HepG2 (cell line): ENCODE measurements around the gene ASH1L. TPM values are rescaled to one million over a fixed set of nuclear protein-coding genes. Genes with fewer than 3 reads are reported as not detected.
A peak's percentile ranks its signal among the peaks of the same experiment; 100 is the strongest.

Experiments
- DR1 ChIP-seq: sonication (generic); formaldehyde crosslinking; IDR thresholded peaks from 2 replicates; pipeline ENCODE4 v1.8.0; 2021; ENCODE audit warnings: mild to moderate bottlenecking, missing genetic modification reagents, inconsistent platforms
- PITX1 ChIP-seq: sonication (generic); formaldehyde crosslinking; IDR thresholded peaks from 2 replicates; pipeline ENCODE4 v1.5.1; 2020; ENCODE audit warnings: mild to moderate bottlenecking, missing genetic modification reagents
- POGZ ChIP-seq: sonication (generic); formaldehyde crosslinking; IDR thresholded peaks from 2 replicates; pipeline ENCODE4 v1.4.0; 2020; ENCODE audit warnings: mild to moderate bottlenecking, missing genetic modification reagents
- POLR2A ChIP-seq, 2 experiments: IDR thresholded peaks; 2 replicates each; pipeline ENCODE4 v1.6.1; 2011; ENCODE audit warnings: low read depth in 2 of 2, low read length in 2 of 2, mild to moderate bottlenecking in 1 of 2, moderate library complexity in 1 of 2; ENCODE audit not compliant: insufficient read depth in 1 of 2
- ZC3H13 ChIP-seq: sonication (generic); formaldehyde crosslinking; IDR thresholded peaks from 2 replicates; pipeline ENCODE4 v1.8.1; 2023; ENCODE audit warnings: mild to moderate bottlenecking, missing genetic modification reagents, moderate library complexity
- ZNF160 ChIP-seq: sonication (generic); formaldehyde crosslinking; IDR thresholded peaks from 2 replicates; pipeline ENCODE4 v1.8.0; 2022; ENCODE audit warnings: mild to moderate bottlenecking, inconsistent platforms, missing genetic modification reagents
- ZNF263 ChIP-seq: sonication (generic); formaldehyde crosslinking; IDR thresholded peaks from 2 replicates; pipeline ENCODE4 v1.4.0; 2020; ENCODE audit warnings: missing genetic modification reagents
- ZNF607 ChIP-seq: sonication (generic); formaldehyde crosslinking; IDR thresholded peaks from 2 replicates; pipeline ENCODE4 v1.5.1; 2020; ENCODE audit warnings: missing genetic modification reagents, mild to moderate bottlenecking, borderline replicate concordance
- polyA plus RNA-seq, 8 experiments: library from polyadenylated mRNA; depleted of rRNA in 3 of 8; stranded (reverse) in 7 of 8; unstranded in 1 of 8; fragments of >200 nt; fragmentation: Illumina TruSeq in 4 of 8; extraction: Trizol in 4 of 8; gene quantifications; 2 replicates each; pipeline versions ENCODE4 v1.2.1 to v1.2.3, GENCODE V29; 2011 to 2016; ENCODE audit warnings: low read depth in 4 of 8, missing spikeins in 1 of 8, mixed read lengths in 1 of 8; ENCODE audit not compliant: insufficient read depth in 1 of 8
- total RNA-seq, 5 experiments: library from RNA; depleted of rRNA; stranded (reverse); fragments of >200 nt; fragmentation: Illumina TruSeq; extraction: Trizol; gene quantifications; 2 replicates each; pipeline ENCODE4 v1.2.3, GENCODE V29; 2016; ENCODE audit warnings: low read depth in 1 of 5
- TF ChIP-seq, protein P1 (sequence below): sonication (generic); formaldehyde crosslinking; IDR thresholded peaks from 2 replicates; pipeline ENCODE4 v1.5.1; 2020; ENCODE audit warnings: mild to moderate bottlenecking, missing genetic modification reagents, moderate library complexity
- TF ChIP-seq, protein P2 (sequence below): sonication (generic); formaldehyde crosslinking; IDR thresholded peaks from 2 replicates; pipeline ENCODE4 v1.4.0; 2020; ENCODE audit warnings: low read depth, mild to moderate bottlenecking, missing genetic modification reagents
- TF ChIP-seq, protein P3 (sequence below): sonication (generic); formaldehyde crosslinking; IDR thresholded peaks from 2 replicates; pipeline ENCODE4 v1.4.0; 2020; ENCODE audit warnings: missing genetic modification reagents
- TF ChIP-seq, protein P4 (sequence below): sonication (generic); formaldehyde crosslinking; IDR thresholded peaks from 2 replicates; pipeline ENCODE4 v1.5.1; 2020; ENCODE audit warnings: mild to moderate bottlenecking, moderate library complexity, missing genetic modification reagents

Gene ASH1L
- total and polyA plus RNA-seq, 2 of the 13 experiments (the other 11 are each of a cell fraction or from before 2014, with no cell fraction given), result 10.2 to 15.3 TPM

DNA sequence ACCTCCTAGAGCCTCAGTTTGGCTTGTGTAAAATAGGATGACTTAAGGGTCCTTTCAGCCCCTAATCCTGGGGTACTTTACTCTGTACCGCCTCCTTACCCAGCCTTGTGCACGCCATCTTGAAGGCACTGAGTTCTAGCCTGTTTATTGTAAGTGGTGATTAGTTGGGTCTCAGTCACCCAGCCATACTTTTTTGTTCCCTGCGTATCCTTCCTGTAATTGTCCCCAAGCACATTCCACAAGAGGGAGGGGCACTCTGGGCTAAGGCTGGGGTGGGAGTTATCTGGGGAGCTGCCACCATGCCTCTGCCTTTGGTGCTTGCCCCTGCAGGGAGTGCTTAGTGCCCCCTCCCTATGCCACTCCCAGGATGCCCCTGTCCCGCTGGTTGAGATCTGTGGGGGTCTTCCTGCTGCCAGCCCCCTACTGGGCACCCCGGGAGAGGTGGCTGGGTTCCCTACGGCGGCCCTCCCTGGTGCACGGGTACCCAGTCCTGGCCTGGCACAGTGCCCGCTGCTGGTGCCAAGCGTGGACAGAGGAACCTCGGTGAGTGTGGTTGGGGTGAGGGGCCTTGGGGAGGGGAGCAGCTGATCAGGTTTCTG, 253.1 kb downstream of the ASH1L start (continued):
- TF ChIP-seq, protein P1, sequence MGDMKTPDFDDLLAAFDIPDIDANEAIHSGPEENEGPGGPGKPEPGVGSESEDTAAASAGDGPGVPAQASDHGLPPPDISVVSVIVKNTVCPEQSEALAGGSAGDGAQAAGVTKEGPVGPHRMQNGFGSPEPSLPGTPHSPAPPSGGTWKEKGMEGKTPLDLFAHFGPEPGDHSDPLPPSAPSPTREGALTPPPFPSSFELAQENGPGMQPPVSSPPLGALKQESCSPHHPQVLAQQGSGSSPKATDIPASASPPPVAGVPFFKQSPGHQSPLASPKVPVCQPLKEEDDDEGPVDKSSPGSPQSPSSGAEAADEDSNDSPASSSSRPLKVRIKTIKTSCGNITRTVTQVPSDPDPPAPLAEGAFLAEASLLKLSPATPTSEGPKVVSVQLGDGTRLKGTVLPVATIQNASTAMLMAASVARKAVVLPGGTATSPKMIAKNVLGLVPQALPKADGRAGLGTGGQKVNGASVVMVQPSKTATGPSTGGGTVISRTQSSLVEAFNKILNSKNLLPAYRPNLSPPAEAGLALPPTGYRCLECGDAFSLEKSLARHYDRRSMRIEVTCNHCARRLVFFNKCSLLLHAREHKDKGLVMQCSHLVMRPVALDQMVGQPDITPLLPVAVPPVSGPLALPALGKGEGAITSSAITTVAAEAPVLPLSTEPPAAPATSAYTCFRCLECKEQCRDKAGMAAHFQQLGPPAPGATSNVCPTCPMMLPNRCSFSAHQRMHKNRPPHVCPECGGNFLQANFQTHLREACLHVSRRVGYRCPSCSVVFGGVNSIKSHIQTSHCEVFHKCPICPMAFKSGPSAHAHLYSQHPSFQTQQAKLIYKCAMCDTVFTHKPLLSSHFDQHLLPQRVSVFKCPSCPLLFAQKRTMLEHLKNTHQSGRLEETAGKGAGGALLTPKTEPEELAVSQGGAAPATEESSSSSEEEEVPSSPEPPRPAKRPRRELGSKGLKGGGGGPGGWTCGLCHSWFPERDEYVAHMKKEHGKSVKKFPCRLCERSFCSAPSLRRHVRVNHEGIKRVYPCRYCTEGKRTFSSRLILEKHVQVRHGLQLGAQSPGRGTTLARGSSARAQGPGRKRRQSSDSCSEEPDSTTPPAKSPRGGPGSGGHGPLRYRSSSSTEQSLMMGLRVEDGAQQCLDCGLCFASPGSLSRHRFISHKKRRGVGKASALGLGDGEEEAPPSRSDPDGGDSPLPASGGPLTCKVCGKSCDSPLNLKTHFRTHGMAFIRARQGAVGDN, result peak; percentile 35
- 0 out of 2 replicates have a peak, but pooled peaks have one; percentile 12 for TF ChIP-seq ZNF263 (CRISPR knock-in tag)
- TF ChIP-seq, protein P2, sequence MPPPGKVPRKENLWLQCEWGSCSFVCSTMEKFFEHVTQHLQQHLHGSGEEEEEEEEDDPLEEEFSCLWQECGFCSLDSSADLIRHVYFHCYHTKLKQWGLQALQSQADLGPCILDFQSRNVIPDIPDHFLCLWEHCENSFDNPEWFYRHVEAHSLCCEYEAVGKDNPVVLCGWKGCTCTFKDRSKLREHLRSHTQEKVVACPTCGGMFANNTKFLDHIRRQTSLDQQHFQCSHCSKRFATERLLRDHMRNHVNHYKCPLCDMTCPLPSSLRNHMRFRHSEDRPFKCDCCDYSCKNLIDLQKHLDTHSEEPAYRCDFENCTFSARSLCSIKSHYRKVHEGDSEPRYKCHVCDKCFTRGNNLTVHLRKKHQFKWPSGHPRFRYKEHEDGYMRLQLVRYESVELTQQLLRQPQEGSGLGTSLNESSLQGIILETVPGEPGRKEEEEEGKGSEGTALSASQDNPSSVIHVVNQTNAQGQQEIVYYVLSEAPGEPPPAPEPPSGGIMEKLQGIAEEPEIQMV (CRISPR knock-in tag), result no peak
- no peak for TF ChIP-seq PITX1
- TF ChIP-seq POGZ (CRISPR knock-in tag), result no peak
- TF ChIP-seq, protein P3, sequence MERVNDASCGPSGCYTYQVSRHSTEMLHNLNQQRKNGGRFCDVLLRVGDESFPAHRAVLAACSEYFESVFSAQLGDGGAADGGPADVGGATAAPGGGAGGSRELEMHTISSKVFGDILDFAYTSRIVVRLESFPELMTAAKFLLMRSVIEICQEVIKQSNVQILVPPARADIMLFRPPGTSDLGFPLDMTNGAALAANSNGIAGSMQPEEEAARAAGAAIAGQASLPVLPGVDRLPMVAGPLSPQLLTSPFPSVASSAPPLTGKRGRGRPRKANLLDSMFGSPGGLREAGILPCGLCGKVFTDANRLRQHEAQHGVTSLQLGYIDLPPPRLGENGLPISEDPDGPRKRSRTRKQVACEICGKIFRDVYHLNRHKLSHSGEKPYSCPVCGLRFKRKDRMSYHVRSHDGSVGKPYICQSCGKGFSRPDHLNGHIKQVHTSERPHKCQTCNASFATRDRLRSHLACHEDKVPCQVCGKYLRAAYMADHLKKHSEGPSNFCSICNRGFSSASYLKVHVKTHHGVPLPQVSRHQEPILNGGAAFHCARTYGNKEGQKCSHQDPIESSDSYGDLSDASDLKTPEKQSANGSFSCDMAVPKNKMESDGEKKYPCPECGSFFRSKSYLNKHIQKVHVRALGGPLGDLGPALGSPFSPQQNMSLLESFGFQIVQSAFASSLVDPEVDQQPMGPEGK (CRISPR knock-in tag), result 0 out of 2 replicates have a peak, but pooled peaks have one; percentile 30
- TF ChIP-seq, protein P4, sequence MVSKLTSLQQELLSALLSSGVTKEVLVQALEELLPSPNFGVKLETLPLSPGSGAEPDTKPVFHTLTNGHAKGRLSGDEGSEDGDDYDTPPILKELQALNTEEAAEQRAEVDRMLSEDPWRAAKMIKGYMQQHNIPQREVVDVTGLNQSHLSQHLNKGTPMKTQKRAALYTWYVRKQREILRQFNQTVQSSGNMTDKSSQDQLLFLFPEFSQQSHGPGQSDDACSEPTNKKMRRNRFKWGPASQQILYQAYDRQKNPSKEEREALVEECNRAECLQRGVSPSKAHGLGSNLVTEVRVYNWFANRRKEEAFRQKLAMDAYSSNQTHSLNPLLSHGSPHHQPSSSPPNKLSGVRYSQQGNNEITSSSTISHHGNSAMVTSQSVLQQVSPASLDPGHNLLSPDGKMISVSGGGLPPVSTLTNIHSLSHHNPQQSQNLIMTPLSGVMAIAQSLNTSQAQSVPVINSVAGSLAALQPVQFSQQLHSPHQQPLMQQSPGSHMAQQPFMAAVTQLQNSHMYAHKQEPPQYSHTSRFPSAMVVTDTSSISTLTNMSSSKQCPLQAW (CRISPR knock-in tag), result peak; percentile 71
- no peak for TF ChIP-seq DR1 (CRISPR knock-in tag)
- 0 out of 2 replicates have a peak, but pooled peaks have one; percentile 67 for TF ChIP-seq ZNF607
- TF ChIP-seq POLR2A (IDR thresholded peaks at IDR 0.05; ENCODE audit: insufficient read depth in 1 of 2, low read depth in 2 of 2, low read length in 2 of 2), result peak in 1 of 2 experiments; percentile 62; a peak in 2 of 4 replicates
- TF ChIP-seq ZNF160 (CRISPR knock-in tag), result no peak
- TF ChIP-seq ZC3H13, result 0 out of 2 replicates have a peak, but pooled peaks have one; percentile 18
- TF ChIP-seq, all 625 proteins: peak for 17
